DMS114 treated with DMSO at 0.1 percent for 48 hours (cell line): ENCODE data around the gene STEAP3.
A peak's percentile ranks its signal among the peaks of the same experiment; 100 is the strongest.
"Not testable (repeated sequence)": the region's sequence is repeated elsewhere in the genome, so short reads cannot be mapped to it uniquely, and the experiment has no call there.

Source experiments
- DNase-seq: peaks from one replicate; lab custom pipeline; 2025; ENCODE audit not compliant: unreplicated experiment; lab: John Stamatoyannopoulos, UW

The STEAP3 gene

GRCh38 chr2:119261493-119262225, 38.0 kb downstream of the STEAP3 start:
- no peak for DNase-seq

GRCh38 chr2:119263025-119263424, 39.4 kb downstream of the STEAP3 start:
- DNase-seq = no peak

GRCh38 chr2:119263656-119264055, 40.0 kb downstream of the STEAP3 start:
- no peak for DNase-seq

- DNase-seq = peak; percentile 15
Measured at GRCh38 chr2:119264781-119265692, 41.4 kb downstream of the STEAP3 start.

- DNase-seq = no peak
Measured at GRCh38 chr2:119265693-119266066, 42.0 kb downstream of the STEAP3 start.

GRCh38 chr2:119266091-119266589, 42.5 kb downstream of the STEAP3 start:
- no peak for DNase-seq

GRCh38 chr2:119267604-119268003, 44.0 kb downstream of the STEAP3 start:
- no peak for DNase-seq

- DNase-seq = no peak
Measured at GRCh38 chr2:119276864-119277263, 53.2 kb downstream of the STEAP3 start.

- DNase-seq = not testable (repeated sequence)
Measured at GRCh38 chr2:119278385-119278784, 54.8 kb downstream of the STEAP3 start.

GRCh38 chr2:119278946-119279345, 55.3 kb downstream of the STEAP3 start:
- no peak for DNase-seq

- DNase-seq = no peak
Measured at GRCh38 chr2:119279666-119280065, 56.0 kb downstream of the STEAP3 start.

- DNase-seq = no peak
Measured at GRCh38 chr2:119280680-119281079, 57.0 kb downstream of the STEAP3 start.

GRCh38 chr2:119282146-119282995, 58.7 kb downstream of the STEAP3 start:
- no peak for DNase-seq

GRCh38 chr2:119282996-119283511, 59.4 kb downstream of the STEAP3 start:
- DNase-seq = no peak

GRCh38 chr2:119283873-119284331, 60.3 kb downstream of the STEAP3 start:
- DNase-seq = no peak

GRCh38 chr2:119286661-119287060, 63.0 kb downstream of the STEAP3 start:
- no peak for DNase-seq

- DNase-seq = no peak
Measured at GRCh38 chr2:119288576-119288975, 64.9 kb downstream of the STEAP3 start.

- no peak for DNase-seq
Measured at GRCh38 chr2:119289093-119289492, 65.5 kb downstream of the STEAP3 start.

GRCh38 chr2:119289642-119290041, 66.0 kb downstream of the STEAP3 start:
- no peak for DNase-seq

- DNase-seq = peak; percentile 9
Measured at GRCh38 chr2:119290859-119291587, 67.4 kb downstream of the STEAP3 start.
